H1 (cell line): Measurements from ENCODE around the gene BTBD9. TPM values are rescaled to one million over a fixed set of nuclear protein-coding genes. Genes with fewer than 3 reads are reported as not detected.

Experiments used
- CTCF ChIA-PET: fragments of 300-600 bp; sonication (Branson Sonifier 250); formaldehyde crosslinking; loops from one replicate; lab custom pipeline; 2021; ENCODE audit not compliant: partially characterized antibody; lab: Charles Lee
- POLR2A ChIA-PET: fragments of 300-600 bp; sonication (Branson Sonifier 250); formaldehyde crosslinking; loops from one replicate; lab custom pipeline; 2021; ENCODE audit warnings: inconsistent platforms; ENCODE audit not compliant: partially characterized antibody; lab: Charles Lee
- DNase-seq, 2 experiments: peaks; one replicate each; pipeline versions ENCODE4 v3.0.0 to v3.0.0-alpha.2; 2010 to 2022; ENCODE audit warnings: low spot score in 2 of 2, low read depth in 1 of 2, mixed read lengths in 1 of 2
- FAIRE-seq: peaks from 2 replicates; lab custom pipeline; 2011; peaks lifted over from hg19 to GRCh38; lab: Jason Lieb, UNC
- H2AFZ ChIP-seq: 2 replicates; pipeline ENCODE4 v1.8.1; 2012; ENCODE audit warnings: low read length, inconsistent platforms
- H2AK5ac ChIP-seq: 2 replicates; pipeline ENCODE4 v1.6.1; 2013; ENCODE audit warnings: low read depth, low read length
- H2BK120ac ChIP-seq: replicated peaks from 2 replicates; pipeline ENCODE3; 2013; ENCODE audit warnings: low read depth, low read length, inconsistent platforms
- H2BK12ac ChIP-seq: 2 replicates; pipeline ENCODE4 v1.6.1; 2013; ENCODE audit warnings: low read depth, low read length
- H2BK15ac ChIP-seq: 2 replicates; pipeline ENCODE4 v1.6.1; 2013; ENCODE audit warnings: low read length
- H2BK20ac ChIP-seq: 2 replicates; pipeline ENCODE4 v1.6.1; 2013; ENCODE audit warnings: low read length
- H2BK5ac ChIP-seq: 2 replicates; pipeline ENCODE4 v1.6.1; 2013; ENCODE audit warnings: low read depth, low read length
- H3K14ac ChIP-seq: 2 replicates; pipeline ENCODE4 v1.6.1; 2013; ENCODE audit warnings: inconsistent platforms; ENCODE audit not compliant: insufficient read length
- H3K18ac ChIP-seq: 2 replicates; pipeline ENCODE4 v1.6.1; 2013; ENCODE audit warnings: low read length; ENCODE audit errors: extremely low read depth
- H3K23ac ChIP-seq: 2 replicates; pipeline ENCODE4 v1.6.1; 2013; ENCODE audit warnings: inconsistent platforms; ENCODE audit not compliant: insufficient read length
- H3K23me2 ChIP-seq: 2 replicates; pipeline ENCODE4 v1.6.1; 2013; ENCODE audit warnings: low read depth, low read length
- H3K27ac ChIP-seq: 2 replicates; pipeline ENCODE4 v1.6.1; 2011; ENCODE audit warnings: low read depth, low read length, inconsistent platforms
- H3K27me3 ChIP-seq, 4 experiments: replicated peaks in 1 of 4; 1 replicate in 1 of 4; 2 replicates in 3 of 4; pipeline versions ENCODE4 v1.6.1 to v1.8.1; 2011 to 2013; ENCODE audit warnings: low read length in 3 of 4, mild to moderate bottlenecking in 3 of 4, inconsistent platforms in 2 of 4, mixed read lengths in 2 of 4, moderate library complexity in 1 of 4; ENCODE audit not compliant: control insufficient read depth in 3 of 4, insufficient read depth in 3 of 4; ENCODE audit errors: extremely low read depth in 1 of 4
- H3K36me3 ChIP-seq, 4 experiments: 2 replicates each; pipeline versions ENCODE4 v1.6.1 to v1.8.1; 2011 to 2013; ENCODE audit warnings: mild to moderate bottlenecking in 4 of 4, low read length in 3 of 4, moderate library complexity in 2 of 4, control low read depth in 1 of 4, inconsistent platforms in 1 of 4; ENCODE audit not compliant: insufficient read depth in 4 of 4, control insufficient read depth in 2 of 4
- H3K4ac ChIP-seq: replicated peaks from 2 replicates; pipeline ENCODE3; 2013; ENCODE audit warnings: low read length, low read depth, mixed read lengths, inconsistent platforms; ENCODE audit not compliant: insufficient read length
- H3K4me1 ChIP-seq, 4 experiments: replicated peaks in 1 of 4; 1 replicate in 1 of 4; 2 replicates in 3 of 4; pipeline versions ENCODE4 v1.6.1 to v1.8.1; 2011 to 2013; ENCODE audit warnings: low read length in 3 of 4, inconsistent platforms in 2 of 4, mixed read lengths in 1 of 4; ENCODE audit not compliant: insufficient read depth in 4 of 4, control insufficient read depth in 3 of 4
- H3K4me2 ChIP-seq, 2 experiments: 2 replicates each; pipeline versions ENCODE4 v1.6.1 to v1.8.1; 2011 to 2013; ENCODE audit warnings: low read depth in 2 of 2, low read length in 2 of 2, control low read depth in 1 of 2, inconsistent platforms in 1 of 2, mild to moderate bottlenecking in 1 of 2; ENCODE audit not compliant: insufficient read depth in 1 of 2
- H3K4me3 ChIP-seq, 4 experiments: fragments of 200-600, 300-600 bp in 1 of 4; sonication (generic), shearing (Covaris generic), sonication (Bioruptor Twin) in 1 of 4; 2 replicates each; pipeline versions ENCODE4 v1.5.1 to v1.8.1; 2011 to 2016; ENCODE audit warnings: low read length in 4 of 4, low read depth in 3 of 4, control low read depth in 2 of 4, inconsistent platforms in 2 of 4, mild to moderate bottlenecking in 2 of 4, mixed read lengths in 1 of 4, moderate library complexity in 1 of 4; ENCODE audit not compliant: insufficient read depth in 2 of 4; ENCODE audit errors: extremely low read depth in 1 of 4
- H3K56ac ChIP-seq: replicated peaks from 2 replicates; pipeline ENCODE3; 2013; ENCODE audit warnings: low read depth, mild to moderate bottlenecking, mixed read lengths, low read length, inconsistent platforms; ENCODE audit not compliant: insufficient read length
- H3K79me1 ChIP-seq: 2 replicates; pipeline ENCODE4 v1.6.1; 2013; ENCODE audit warnings: low read depth, low read length, control low read depth
- H3K79me2 ChIP-seq, 2 experiments: 2 replicates each; pipeline versions ENCODE4 v1.6.1 to v1.8.1; 2012 to 2013; ENCODE audit warnings: low read length in 2 of 2, mild to moderate bottlenecking in 2 of 2, inconsistent platforms in 1 of 2; ENCODE audit not compliant: insufficient read depth in 2 of 2, control insufficient read depth in 1 of 2
- H3K9ac ChIP-seq, 4 experiments: replicated peaks in 1 of 4; 1 replicate in 1 of 4; 2 replicates in 3 of 4; pipeline versions ENCODE4 v1.6.1 to v1.8.1; 2011 to 2013; ENCODE audit warnings: low read depth in 3 of 4, low read length in 3 of 4, control low read depth in 2 of 4, mild to moderate bottlenecking in 2 of 4, moderate library complexity in 2 of 4, inconsistent platforms in 1 of 4; ENCODE audit errors: extremely low read depth in 1 of 4
- H3K9me3 ChIP-seq, 2 experiments: 2 replicates each; pipeline versions ENCODE4 v1.6.1 to v1.8.1; 2012 to 2013; ENCODE audit warnings: mild to moderate bottlenecking in 2 of 2, moderate library complexity in 2 of 2, control low read depth in 1 of 2, inconsistent platforms in 1 of 2, low read depth in 1 of 2, low read length in 1 of 2, mixed read lengths in 1 of 2; ENCODE audit not compliant: insufficient read depth in 2 of 2
- H4K20me1 ChIP-seq, 2 experiments: replicated peaks in 1 of 2; 2 replicates each; pipeline versions ENCODE3 to v1.8.1; 2011 to 2013; ENCODE audit warnings: inconsistent platforms in 2 of 2, low read length in 2 of 2, mild to moderate bottlenecking in 1 of 2; ENCODE audit not compliant: insufficient read depth in 2 of 2, control insufficient read depth in 1 of 2
- H4K5ac ChIP-seq: 2 replicates; pipeline ENCODE4 v1.6.1; 2013; ENCODE audit warnings: low read length, low read depth, mixed read lengths, inconsistent platforms; ENCODE audit not compliant: insufficient read length
- H4K8ac ChIP-seq: 2 replicates; pipeline ENCODE4 v1.8.0; 2013; ENCODE audit warnings: mild to moderate bottlenecking, moderate library complexity, low read length, inconsistent platforms; ENCODE audit not compliant: insufficient read depth; ENCODE audit errors: extremely low read depth
- H4K91ac ChIP-seq: replicated peaks from 2 replicates; pipeline ENCODE3; 2013; ENCODE audit warnings: low read length, mixed read lengths, inconsistent platforms; ENCODE audit not compliant: insufficient read length
- CBX5 ChIP-seq: fragments of 300-800, 300-1000 bp; sonication (generic); IDR thresholded peaks from 2 replicates; pipeline ENCODE4 v1.7.1; 2016; ENCODE audit warnings: antibody characterized with exemption, low read length, low read depth
- CHD1 ChIP-seq: IDR thresholded peaks from 2 replicates; pipeline ENCODE4 v1.6.1; 2012; ENCODE audit warnings: low read depth, low read length, improper control_type of control experiment
- CREB1 ChIP-seq: IDR thresholded peaks from 2 replicates; pipeline ENCODE4 v1.6.1; 2012; ENCODE audit warnings: inconsistent platforms
- CTBP2 ChIP-seq: IDR thresholded peaks from 2 replicates; pipeline ENCODE4 v1.7.0; 2011; ENCODE audit warnings: borderline replicate concordance, mild to moderate bottlenecking, moderate library complexity, mixed read lengths, low read length; ENCODE audit not compliant: insufficient read depth, insufficient read length
- EP300 ChIP-seq, 2 experiments: IDR thresholded peaks; 1 replicate in 1 of 2; 2 replicates in 1 of 2; pipeline ENCODE4 v1.6.1; 2011 to 2012; ENCODE audit warnings: low read depth in 2 of 2, low read length in 2 of 2, mild to moderate bottlenecking in 2 of 2, borderline replicate concordance in 1 of 2, inconsistent platforms in 1 of 2, moderate library complexity in 1 of 2
- GABPA ChIP-seq: IDR thresholded peaks from 2 replicates; pipeline ENCODE4 v1.6.1; 2011; ENCODE audit warnings: mild to moderate bottlenecking, low read length, moderate library complexity, borderline replicate concordance; ENCODE audit not compliant: insufficient read depth
- JUND ChIP-seq: IDR thresholded peaks from 2 replicates; pipeline ENCODE4 v1.6.1; 2011; ENCODE audit warnings: mild to moderate bottlenecking, improper control_type of control experiment, low read length
- KDM5A ChIP-seq: fragments of 200-600 bp; IDR thresholded peaks from 2 replicates; pipeline ENCODE4 v1.7.1; 2012; ENCODE audit warnings: mild to moderate bottlenecking, low read length, inconsistent platforms, mixed read lengths
- MAFK ChIP-seq: IDR thresholded peaks from 2 replicates; pipeline ENCODE4 v1.6.1; 2012; ENCODE audit warnings: low read depth, mild to moderate bottlenecking, improper control_type of control experiment, low read length
- SP4 ChIP-seq: IDR thresholded peaks from 2 replicates; pipeline ENCODE4 v1.6.1; 2012; ENCODE audit warnings: low read length, inconsistent platforms
- SRF ChIP-seq: IDR thresholded peaks from 2 replicates; pipeline ENCODE4 v1.6.1; 2011; ENCODE audit warnings: mild to moderate bottlenecking, low read depth, low read length, moderate library complexity
- WGBS, 2 experiments: shearing (Covaris generic) in 1 of 2; methylation state at CpG; one replicate each; pipeline versions ENCODE4 v1.1.6 to v1.1.7; 2013 to 2015; ENCODE audit warnings: low lambda C conversion rate in 2 of 2, mixed read lengths in 2 of 2, inconsistent platforms in 1 of 2, low coverage in 1 of 2, missing lambda C conversion rate in 1 of 2; ENCODE audit not compliant: insufficient replicate concordance in 2 of 2, insufficient coverage in 1 of 2, insufficient read length in 1 of 2; ENCODE audit errors: extremely low coverage in 1 of 2, missing lambda C conversion rate in 1 of 2; 5-methylcytosine and 5-hydroxymethylcytosine counted together
- polyA plus RNA-seq, 7 experiments: library from polyadenylated mRNA; depleted of rRNA in 3 of 7; stranded (reverse) in 5 of 7; unstranded in 2 of 7; fragments of >200 nt in 5 of 7; fragments of 200-250 nt in 2 of 7; gene quantifications; 1 replicate in 5 of 7; 2 replicates in 1 of 7; 4 replicates in 1 of 7; pipeline versions ENCODE4 v1.2.1 to v1.2.3, GENCODE V29; 2011 to 2013; ENCODE audit warnings: missing spikeins in 2 of 7, mixed read lengths in 2 of 7
- total RNA-seq: library from RNA; stranded (reverse); fragmentation: NEBNext Ultra II Directional; extraction: Animal tissue kit (Norgen Biotek cat#: 25700); gene quantifications from 2 replicates; pipeline ENCODE4 v1.2.1, GENCODE V29; 2021
- TF ChIP-seq, protein P1 (sequence below), 3 experiments: IDR thresholded peaks; 1 replicate in 2 of 3; 2 replicates in 1 of 3; pipeline versions ENCODE4 v1.5.1 to v1.6.1; 2011; ENCODE audit warnings: low read length in 3 of 3, mild to moderate bottlenecking in 3 of 3, inconsistent platforms in 2 of 3, low read depth in 1 of 3, moderate library complexity in 1 of 3; ENCODE audit not compliant: insufficient read depth in 1 of 3; ENCODE audit errors: control extremely low read depth in 1 of 3

Gene BTBD9
- total and polyA plus RNA-seq, 2 of the 8 experiments (the other 6 are each of a cell fraction or from before 2014, with no cell fraction given) = 0.92 to 4.1 TPM

DNA sequence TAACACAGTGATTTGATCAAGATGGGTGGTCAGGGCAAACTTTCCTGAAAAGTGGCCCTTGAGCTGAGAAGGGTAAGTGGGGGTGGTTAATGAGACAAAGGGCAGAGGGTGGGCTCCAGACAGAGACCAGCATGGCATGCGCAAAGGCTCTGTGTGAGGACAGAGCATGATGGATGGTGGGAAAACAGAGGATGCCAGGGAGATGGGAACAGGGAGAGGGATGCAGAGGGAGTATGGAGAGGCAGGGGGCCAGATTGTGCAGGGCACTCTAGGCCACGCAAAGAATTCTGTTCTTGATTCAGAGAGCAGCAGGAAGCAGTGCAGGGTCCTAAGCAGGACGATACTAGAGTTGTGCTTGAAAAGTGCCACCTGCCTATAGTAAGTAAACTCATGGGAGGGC lies 394.4 kb downstream of the BTBD9 start:
- no peak overlapping the region for H3K14ac ChIP-seq
- H3K23me2 ChIP-seq = no peaks in the 10 kb centered on the region
- H3K56ac ChIP-seq = no peak overlapping the region
- H3K79me1 ChIP-seq = no peaks in the 10 kb centered on the region
- no peaks in the 10 kb centered on the region for H3K79me2 ChIP-seq
- H2BK5ac ChIP-seq = no peak overlapping the region
- H3K9ac ChIP-seq = no peak overlapping the region
- H4K5ac ChIP-seq = no peak overlapping the region
- no peak overlapping the region for H2AK5ac ChIP-seq
- H3K36me3 ChIP-seq = no peaks in the 10 kb centered on the region
- no peak overlapping the region for H3K4me2 ChIP-seq
- CTCF ChIA-PET = interaction anchor here (1.1 kb wide), 1 partner anchor 129 kb away, joined by 3 read pairs; no protein-coding TSS in a partner anchor
- no peak overlapping the region; the same call in 1 of the 2 replicates for H3K18ac ChIP-seq
- no peak overlapping the region for H2BK12ac ChIP-seq
- H3K27ac ChIP-seq = no peak overlapping the region
- H2BK15ac ChIP-seq = no peak overlapping the region
- no peaks in the 10 kb centered on the region for H3K9me3 ChIP-seq
- H4K91ac ChIP-seq = no peak overlapping the region
- H3K27me3 ChIP-seq = no peaks in the 10 kb centered on the region
- no peak overlapping the region for H2BK120ac ChIP-seq
- H3K4ac ChIP-seq = no peak overlapping the region
- 92% methylated on average over 3 of the region's 3 CpGs; no CpG with 5 or more reads in 1 of the 2 experiments for WGBS, 2 experiments
- no peak overlapping the region for H2AFZ ChIP-seq
- DNase-seq = no peak
- no peaks in the 10 kb centered on the region for H4K20me1 ChIP-seq
- H3K4me1 ChIP-seq = 0 out of 7 replicates have a peak, but pooled peaks cover 0 to 2% (median 0%) of the 10 kb centered on the region in 4 experiments
- no peak overlapping the region for H3K4me3 ChIP-seq
- no peak overlapping the region for H2BK20ac ChIP-seq
- FAIRE-seq = no peak
- no peak overlapping the region for H4K8ac ChIP-seq
- POLR2A ChIA-PET = no interaction called here
- H3K23ac ChIP-seq = no peak overlapping the region
- no peak for TF ChIP-seq SRF
- no peak for TF ChIP-seq CBX5
- TF ChIP-seq JUND = no peak
- TF ChIP-seq CTBP2 = no peak
- TF ChIP-seq GABPA = no peak
- no peak for TF ChIP-seq CREB1
- TF ChIP-seq, protein P1, sequence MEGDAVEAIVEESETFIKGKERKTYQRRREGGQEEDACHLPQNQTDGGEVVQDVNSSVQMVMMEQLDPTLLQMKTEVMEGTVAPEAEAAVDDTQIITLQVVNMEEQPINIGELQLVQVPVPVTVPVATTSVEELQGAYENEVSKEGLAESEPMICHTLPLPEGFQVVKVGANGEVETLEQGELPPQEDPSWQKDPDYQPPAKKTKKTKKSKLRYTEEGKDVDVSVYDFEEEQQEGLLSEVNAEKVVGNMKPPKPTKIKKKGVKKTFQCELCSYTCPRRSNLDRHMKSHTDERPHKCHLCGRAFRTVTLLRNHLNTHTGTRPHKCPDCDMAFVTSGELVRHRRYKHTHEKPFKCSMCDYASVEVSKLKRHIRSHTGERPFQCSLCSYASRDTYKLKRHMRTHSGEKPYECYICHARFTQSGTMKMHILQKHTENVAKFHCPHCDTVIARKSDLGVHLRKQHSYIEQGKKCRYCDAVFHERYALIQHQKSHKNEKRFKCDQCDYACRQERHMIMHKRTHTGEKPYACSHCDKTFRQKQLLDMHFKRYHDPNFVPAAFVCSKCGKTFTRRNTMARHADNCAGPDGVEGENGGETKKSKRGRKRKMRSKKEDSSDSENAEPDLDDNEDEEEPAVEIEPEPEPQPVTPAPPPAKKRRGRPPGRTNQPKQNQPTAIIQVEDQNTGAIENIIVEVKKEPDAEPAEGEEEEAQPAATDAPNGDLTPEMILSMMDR (IDR thresholded peaks at IDR 0.05; ENCODE audit: control extremely low read depth in 1 of 3, insufficient read depth in 1 of 3, low read depth in 1 of 3, low read length in 3 of 3) = no peak
- TF ChIP-seq MAFK = no peak
- TF ChIP-seq SP4 = no peak
- no peak for TF ChIP-seq CHD1
- no peak for TF ChIP-seq EP300 (IDR thresholded peaks at IDR 0.05; ENCODE audit: borderline replicate concordance in 1 of 2, low read depth in 2 of 2, low read length in 2 of 2)
- no peak for TF ChIP-seq KDM5A
